ENCODE data around the gene CHRNB1.

CHRNB1 gene, protein sequence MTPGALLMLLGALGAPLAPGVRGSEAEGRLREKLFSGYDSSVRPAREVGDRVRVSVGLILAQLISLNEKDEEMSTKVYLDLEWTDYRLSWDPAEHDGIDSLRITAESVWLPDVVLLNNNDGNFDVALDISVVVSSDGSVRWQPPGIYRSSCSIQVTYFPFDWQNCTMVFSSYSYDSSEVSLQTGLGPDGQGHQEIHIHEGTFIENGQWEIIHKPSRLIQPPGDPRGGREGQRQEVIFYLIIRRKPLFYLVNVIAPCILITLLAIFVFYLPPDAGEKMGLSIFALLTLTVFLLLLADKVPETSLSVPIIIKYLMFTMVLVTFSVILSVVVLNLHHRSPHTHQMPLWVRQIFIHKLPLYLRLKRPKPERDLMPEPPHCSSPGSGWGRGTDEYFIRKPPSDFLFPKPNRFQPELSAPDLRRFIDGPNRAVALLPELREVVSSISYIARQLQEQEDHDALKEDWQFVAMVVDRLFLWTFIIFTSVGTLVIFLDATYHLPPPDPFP

DNA sequence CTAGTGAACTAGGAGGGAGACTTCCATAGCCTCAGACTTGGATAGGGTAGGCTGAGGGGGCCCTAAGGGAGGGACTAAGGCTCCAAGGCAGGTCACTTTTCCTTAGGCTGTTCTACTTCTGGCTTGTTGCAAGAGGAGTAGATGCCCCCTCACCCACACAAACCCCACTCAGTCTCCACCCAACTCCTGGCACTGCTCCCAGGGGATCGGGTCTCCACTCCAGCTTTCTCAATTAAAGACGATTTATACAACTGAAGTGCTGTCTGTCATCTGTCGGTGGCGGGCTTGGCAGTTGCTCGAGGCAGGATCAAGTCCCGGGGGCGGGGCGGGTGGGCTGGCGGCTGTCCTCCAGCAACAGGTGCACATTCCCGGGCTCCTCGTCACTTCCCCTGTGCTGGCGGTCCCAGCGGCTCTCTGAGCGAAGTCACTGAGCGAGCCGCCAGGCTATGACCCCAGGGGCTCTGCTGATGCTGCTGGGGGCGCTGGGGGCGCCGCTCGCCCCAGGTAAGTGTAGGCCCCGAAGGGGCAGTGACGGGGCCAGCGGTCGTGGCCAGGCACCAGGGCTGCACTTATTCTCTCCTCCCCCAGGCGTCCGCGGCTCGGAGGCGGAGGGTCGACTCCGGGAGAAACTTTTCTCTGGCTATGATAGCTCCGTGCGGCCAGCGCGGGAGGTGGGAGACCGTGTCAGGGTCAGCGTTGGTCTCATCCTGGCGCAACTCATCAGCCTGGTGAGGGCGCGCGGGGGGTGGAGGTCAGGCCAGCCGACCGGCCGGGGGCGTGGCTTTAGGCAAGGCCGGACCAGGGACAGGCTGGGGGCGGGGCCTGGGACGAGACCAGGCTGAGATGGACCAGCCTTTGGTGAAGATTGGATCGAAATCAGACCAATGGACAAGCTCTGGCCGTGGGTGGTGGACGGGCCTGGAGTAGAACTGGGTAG, at the start of gene CHRNB1:
CHRNB1 (plus strand) TSS at position 380 of the 937 bp plus-strand sequence; CDS start at position 447, 67 bp downstream.
- in situ Hi-C loops (cut with MboI; ENCODE audit: low sequenced_read_pairs), result no loop called here

DNA sequence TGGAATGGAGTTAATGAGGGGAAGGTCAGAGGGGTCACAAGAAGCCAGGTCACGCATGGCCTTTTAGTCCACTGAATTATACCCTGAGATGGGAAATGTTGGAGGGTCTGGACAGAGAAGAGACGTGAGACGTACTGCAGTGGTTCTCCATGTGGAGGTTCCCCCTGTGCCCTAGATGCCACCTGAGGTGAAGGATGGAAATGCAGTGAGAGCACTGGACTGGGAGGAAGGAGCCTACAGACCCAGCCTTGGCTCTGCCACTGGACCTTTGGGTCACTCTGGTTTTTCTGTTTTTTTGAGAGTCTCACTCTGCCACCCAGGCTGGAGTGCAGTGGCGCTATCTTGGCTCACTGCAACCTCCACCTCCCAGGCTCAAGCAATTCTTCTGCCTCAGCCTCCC, 48.7 kb upstream of the CHRNB1 start:
- in situ Hi-C loops (cut with MboI; ENCODE audit: low sequenced_read_pairs), result no loop called here

DNA sequence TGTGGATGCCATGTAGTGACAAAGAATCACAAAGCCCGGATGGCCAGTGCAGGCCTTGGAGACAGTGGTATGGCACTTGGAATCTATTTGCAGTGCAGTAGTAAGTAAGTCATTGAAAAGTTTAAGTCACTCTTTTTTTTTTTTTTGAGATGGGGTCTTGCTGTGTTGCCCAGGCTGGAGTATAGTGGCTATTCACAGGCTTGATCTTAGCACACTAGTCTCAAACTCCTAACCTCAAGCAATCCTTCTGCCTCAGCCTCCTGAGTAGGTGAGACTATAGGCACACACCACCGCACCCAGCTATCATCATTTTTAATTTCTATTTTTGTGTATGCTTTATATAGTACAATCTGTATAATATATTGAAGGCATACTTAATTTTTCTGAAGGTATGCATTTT, 46.2 kb upstream of the CHRNB1 start:
- in situ Hi-C loops (cut with MboI; ENCODE audit: low sequenced_read_pairs), result no loop called here

DNA sequence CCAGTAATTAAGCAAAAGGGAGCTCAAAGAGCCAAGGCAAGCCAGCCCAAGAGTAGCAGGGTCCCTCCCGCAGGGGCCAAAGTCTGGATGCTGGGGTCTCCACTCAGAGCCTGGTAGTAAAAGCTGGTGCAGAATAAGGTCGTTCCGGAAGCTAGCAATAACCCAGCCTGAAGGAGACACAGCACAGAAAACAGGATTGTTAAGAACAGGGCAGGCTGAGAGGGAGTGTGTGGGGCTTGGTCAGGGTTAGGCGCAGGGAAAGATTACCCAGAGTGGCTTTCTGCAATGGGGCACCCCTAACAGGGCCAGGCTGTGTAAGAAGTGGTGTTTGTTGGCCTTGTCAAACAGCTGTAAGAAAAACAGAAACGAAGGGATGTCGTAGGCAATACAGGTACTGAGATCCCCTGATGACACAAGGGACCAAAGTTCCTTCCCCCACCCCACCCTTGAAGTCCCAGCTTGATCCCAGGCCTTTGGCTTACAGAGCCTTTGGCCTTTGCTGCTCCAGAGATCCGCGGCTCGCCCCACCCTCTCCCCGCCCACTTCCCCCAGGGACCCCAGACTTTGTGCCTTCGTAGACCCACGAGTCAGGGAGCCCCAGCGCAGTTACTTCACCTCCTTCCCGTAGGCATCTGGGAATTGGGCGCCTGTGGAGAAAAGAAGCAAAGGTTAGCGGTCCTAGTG, 41.7 kb upstream of the CHRNB1 start:
- in situ Hi-C loops (cut with MboI; ENCODE audit: low sequenced_read_pairs), result no loop called here

DNA sequence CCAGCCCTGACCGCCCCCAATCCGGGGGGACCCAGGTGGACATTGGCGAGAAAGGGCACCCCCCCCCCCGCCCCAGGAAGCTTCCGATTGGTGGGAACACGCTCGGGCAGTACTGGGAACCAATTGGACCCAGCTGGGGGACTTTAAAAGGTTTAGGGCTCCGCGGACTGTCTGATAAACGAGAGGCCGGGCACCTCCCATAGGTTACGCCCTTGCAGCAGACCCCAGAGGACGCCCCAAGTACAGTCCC, 41.2 kb upstream of the CHRNB1 start:
- in situ Hi-C loops (cut with MboI; ENCODE audit: low sequenced_read_pairs), result no loop called here

DNA sequence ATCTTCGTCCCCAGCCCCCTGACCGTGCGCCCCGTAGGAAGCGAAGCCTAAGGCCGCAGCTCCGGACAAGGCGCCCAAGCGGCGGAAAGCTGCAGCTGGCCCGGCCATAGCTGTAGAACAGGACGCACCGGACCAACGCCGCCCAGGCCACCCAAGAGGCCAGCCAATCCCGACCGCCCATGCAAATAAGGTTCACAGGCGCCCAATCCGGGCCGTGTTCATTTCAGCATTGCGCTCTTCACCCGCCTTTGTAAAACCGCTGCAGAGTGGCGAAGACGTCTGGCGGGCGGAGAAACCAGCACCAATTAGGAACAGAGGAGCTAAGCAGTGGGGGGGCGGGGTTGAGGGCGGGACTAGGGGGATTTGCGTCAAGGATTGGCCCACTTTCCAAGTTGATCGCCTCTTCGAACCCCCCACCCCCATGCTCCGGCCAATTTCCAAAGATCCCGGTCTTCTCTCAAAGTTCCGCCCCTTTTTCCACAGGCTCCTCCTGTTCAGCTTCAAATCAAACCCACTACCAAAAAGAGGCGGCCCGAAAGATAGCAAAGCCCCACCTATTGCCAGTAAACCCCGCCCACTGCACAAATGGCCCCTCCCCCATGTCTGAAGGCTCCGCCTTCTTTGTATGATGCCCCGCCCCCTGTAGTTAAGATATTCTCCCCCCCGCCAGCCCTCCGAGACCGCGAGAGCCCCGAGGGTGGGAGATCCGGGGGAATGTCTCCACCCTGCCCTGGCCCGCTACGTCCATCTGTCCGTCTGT, 40.7 kb upstream of the CHRNB1 start, which contains the start of gene TMEM256:
TMEM256 (minus strand) TSS at position 121 of the 760 bp plus-strand sequence; CDS start at position 108, 13 bp downstream.
- in situ Hi-C loops (cut with MboI; ENCODE audit: low sequenced_read_pairs), result no loop called here

DNA sequence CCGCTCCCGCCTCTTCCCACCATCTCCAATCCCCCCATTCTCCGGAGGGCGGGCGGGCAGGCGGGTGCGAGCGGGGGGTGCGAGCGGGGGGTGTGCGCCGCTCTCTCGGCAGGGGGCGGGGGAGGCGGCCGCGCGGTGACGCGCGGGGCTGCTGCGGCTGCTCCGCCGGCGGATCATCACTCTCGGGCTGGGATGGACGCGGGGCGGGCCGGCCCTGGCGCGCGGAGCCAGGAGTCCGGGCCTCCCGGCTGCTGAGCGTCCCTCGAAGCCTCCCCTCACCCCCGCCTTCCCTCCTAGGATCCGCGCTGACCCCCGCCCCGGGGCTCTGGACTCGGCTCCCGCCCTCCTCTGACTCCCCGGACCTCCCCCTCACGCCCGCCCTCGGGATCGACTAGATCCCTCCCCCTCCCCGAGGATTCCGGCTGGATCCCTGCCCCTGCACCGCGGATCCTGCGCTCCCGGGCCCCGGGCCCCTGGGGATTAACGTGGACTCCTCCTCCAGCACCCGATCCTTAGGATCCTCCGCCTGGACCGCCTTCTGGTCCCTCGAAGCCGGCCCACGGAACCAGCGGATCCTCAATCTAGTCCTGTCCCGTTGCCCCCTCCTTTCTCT, 40.0 kb upstream of the CHRNB1 start:
- in situ Hi-C loops (cut with MboI; ENCODE audit: low sequenced_read_pairs), result no loop called here

DNA sequence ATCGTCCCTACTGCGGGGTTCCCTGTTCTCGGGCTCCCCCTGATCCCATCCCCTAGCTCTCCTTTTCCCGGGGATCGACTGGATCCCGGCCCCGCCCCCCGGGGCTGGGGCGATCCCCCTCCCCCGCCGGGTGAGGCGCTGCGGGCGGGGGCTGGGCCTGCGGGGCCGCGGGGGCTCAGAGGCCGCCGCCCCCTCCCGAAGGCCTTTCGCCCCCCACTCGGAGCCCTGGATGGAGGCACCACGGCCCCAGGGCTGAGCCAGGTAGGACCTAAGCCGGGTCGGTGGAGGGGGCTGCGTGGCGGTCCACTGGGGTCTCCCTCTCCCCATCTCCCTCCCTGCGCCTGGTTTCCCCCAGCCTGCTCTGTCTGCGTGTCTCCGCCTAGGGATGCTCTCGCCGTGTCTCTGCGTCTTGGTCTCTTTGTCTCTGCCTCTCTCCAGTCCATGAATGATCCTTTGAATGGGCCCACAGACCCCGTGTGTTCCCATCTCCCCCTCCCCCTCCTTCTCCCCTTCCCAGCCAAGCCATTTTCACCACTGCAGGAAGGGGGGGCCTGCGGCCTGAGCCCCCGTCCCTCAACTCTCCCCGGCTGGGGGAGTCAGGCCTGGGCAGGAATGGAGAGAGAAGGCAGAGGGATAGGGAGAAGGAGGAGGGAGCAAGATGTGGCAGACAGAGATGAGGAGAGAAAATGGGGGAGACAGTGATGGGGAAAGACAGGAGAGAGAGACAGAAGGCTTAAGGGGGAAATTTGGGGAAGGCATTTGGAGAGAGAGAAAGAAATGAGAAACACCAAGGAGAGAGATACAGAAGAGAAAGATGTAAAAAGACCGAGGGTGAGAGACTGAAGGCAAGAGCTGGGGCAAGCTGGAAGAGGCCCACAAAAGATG, 39.3 kb upstream of the CHRNB1 start:
- in situ Hi-C loops (cut with MboI; ENCODE audit: low sequenced_read_pairs), result no loop called here

DNA sequence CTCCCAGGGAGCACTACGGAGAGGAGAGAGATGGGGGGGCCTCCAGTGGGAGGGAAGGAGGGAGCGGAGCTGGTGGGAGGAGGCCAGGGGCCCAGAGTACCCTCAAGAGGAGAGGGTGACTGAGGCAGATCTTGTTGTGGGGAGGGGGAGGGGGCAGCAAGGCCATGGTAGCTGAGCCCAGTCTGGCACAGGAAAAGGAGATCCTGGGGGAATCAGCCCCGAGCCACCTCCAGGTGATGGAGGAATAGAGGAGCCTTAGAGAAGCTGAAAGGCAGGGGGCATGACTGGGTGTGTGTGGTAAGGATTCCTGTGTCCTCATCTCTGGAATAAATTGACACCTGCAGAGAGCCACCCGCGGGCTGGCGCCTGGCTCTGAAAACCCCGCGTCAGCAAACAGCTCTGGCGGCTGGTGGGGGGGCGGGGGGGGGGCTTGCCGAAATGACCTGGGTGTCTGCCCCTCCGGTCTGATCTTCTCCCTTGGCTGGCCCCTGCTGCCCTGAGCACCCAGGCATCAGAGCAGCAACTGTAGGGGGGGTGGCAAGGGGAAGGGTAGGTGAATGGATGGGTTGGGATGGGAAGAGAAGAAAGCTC, 38.5 kb upstream of the CHRNB1 start:
- in situ Hi-C loops (cut with MboI; ENCODE audit: low sequenced_read_pairs), result no loop called here

DNA sequence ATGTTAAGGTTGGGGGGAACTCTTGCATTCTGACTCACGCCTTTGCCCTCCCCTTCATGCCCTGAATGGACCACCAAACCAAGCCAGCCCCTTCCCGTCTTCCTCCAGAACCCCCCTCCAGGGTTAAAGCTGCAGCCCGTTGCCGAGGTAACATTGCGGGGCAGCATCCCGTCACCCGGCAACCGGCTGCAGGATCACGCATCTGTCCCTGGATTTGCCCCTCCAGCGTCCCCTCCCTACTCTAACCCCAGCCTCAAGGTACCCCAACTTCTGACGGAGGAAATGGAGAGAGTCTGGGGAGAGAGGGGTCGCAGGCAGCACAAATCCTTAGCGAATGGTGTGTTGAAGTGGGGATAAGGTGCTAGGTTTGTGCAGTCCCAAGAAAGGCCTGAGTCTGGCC, 37.8 kb upstream of the CHRNB1 start:
- in situ Hi-C loops (cut with MboI; ENCODE audit: low sequenced_read_pairs), result no loop called here

DNA sequence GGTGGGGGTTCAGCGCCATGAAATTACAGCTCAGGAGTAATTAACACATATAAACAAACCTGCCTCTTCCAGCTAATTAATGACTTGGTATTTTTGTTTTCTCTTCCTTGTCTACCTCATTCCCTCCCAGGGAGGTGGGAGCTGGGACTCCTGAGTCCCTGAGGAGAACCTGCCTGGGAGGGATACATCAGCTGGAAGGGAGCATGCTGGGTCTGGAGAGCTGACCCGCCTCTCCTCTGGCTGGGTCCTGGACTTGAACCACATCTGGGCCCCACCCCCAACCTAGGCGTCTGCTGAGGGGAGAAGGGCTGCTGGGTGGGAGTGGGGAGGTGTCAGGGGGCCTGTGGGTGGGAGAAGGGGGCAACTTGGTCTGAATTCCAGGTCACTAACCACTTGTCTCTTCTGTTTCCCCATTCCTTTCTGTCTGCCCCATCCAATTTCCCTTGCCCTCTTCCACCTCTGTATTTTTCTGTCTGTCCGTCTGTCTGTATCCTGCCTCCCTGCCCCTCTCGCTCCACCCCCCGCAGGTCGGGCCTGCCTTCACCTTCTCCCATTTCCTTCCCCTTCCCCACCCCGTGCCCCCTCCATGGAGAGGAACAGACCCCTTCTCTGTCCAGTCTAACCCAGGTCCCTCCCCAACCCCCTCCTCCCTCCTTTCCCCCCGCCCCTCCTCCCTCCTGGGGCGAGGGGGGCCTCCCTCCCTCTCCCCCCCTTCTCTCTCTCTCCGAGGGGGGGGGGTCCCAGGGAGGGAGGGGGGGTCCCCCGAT, 37.2 kb upstream of the CHRNB1 start, which contains the start of gene NLGN2:
NLGN2 (plus strand) TSS at position 361 of the 767 bp plus-strand sequence. CDS start 411 bp downstream, outside the sequence.
- in situ Hi-C loops (cut with MboI; ENCODE audit: low sequenced_read_pairs), result no loop called here

DNA sequence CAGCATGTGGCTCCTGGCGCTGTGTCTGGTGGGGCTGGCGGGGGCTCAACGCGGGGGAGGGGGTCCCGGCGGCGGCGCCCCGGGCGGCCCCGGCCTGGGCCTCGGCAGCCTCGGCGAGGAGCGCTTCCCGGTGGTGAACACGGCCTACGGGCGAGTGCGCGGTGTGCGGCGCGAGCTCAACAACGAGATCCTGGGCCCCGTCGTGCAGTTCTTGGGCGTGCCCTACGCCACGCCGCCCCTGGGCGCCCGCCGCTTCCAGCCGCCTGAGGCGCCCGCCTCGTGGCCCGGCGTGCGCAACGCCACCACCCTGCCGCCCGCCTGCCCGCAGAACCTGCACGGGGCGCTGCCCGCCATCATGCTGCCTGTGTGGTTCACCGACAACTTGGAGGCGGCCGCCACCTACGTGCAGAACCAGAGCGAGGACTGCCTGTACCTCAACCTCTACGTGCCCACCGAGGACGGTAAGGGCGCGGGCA, 36.6 kb upstream of the CHRNB1 start:
- in situ Hi-C loops (cut with MboI; ENCODE audit: low sequenced_read_pairs), result no loop called here

DNA sequence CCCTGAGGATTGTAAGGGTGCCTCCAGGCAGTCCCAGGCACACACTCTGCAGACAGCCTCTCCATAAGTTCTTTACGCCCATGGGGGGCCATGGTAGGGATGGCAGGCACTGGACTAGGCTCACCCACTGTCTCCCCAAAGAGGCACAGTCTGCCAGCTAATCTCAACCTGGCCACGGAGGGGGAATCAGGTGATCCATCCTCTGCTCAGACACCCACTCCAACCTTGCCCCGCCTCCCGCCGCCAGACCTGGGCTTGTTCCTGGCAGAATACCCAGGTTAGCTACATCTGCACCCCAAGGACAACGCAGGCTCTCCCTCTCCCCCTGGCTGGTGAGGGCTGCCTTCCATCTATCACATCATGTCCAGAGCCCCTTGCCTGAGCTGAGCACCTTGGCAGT, 36.0 kb upstream of the CHRNB1 start:
- in situ Hi-C loops (cut with MboI; ENCODE audit: low sequenced_read_pairs), result no loop called here

DNA sequence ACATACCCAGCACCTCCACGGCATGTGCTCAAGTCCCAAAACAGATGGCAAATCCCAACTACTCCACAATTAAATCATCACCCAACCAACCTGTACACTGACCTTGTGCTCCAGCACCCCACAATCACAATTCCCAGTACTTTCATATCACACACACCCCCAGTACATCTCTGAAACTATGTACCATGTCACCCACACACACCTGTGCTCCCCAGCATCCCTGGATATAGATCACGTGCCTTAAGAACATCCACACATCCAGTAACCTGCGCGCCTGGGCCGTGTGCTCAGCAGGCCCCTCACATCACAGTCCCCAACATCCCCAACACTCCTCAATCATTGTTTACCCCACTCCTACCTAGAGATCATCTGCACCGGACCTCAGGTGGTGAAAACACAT, 35.1 kb upstream of the CHRNB1 start:
- in situ Hi-C loops (cut with MboI; ENCODE audit: low sequenced_read_pairs), result no loop called here

DNA sequence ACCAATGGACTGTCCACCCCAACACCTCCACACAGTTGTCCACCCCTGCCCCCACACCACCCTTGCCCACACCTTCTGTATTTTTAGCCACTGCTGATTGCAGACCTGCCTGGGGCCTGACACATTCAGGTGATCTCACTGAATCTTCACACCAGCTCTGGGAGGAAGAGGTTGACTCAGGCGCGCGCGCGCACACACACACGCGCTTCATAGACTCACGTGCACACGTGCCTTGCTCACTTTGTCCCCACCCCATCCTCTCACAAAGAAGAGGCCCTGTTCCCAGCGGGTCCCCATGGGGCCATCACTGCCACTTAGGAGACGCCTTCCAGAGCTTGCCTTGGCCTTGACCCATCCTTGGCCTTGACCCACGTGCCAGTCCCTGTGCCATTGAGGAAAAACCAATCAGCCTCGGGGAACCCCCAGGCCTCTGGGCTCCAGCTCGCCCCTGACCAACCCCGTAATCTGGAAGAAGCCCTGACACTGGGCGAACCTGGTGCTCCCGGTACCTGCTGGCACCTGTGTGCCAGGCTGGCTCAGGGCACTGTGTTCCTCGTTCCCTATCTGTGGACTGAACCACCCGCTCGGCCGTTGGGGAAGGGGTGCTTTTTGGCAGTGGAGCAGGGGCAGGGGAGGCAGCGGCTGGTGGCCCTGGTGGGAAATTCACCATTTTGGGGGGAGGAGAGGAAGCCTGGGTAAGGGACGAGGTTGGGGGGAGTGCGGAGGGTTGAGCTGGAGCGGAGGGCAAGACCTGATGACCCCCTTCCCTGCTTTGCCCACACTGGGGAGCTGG, 34.0 kb upstream of the CHRNB1 start:
- in situ Hi-C loops (cut with MboI; ENCODE audit: low sequenced_read_pairs), result no loop called here

DNA sequence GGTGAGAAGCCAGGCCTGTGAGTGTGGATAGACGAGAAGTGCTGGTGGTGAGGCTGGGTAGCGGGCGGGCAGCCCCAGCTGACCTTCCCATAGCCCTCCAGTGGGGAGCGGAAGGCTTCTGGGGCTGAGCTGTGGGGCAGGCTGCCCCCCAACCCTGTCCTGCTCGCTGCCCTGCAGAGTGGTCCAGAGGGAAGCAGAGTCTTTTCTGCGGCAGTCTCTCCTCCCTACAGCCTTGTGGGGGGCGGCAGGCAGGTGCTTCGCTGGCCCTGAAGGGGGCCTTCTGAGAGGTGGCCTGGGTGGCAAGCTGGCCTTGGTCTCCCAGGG, 33.5 kb upstream of the CHRNB1 start:
- in situ Hi-C loops (cut with MboI; ENCODE audit: low sequenced_read_pairs), result no loop called here

DNA sequence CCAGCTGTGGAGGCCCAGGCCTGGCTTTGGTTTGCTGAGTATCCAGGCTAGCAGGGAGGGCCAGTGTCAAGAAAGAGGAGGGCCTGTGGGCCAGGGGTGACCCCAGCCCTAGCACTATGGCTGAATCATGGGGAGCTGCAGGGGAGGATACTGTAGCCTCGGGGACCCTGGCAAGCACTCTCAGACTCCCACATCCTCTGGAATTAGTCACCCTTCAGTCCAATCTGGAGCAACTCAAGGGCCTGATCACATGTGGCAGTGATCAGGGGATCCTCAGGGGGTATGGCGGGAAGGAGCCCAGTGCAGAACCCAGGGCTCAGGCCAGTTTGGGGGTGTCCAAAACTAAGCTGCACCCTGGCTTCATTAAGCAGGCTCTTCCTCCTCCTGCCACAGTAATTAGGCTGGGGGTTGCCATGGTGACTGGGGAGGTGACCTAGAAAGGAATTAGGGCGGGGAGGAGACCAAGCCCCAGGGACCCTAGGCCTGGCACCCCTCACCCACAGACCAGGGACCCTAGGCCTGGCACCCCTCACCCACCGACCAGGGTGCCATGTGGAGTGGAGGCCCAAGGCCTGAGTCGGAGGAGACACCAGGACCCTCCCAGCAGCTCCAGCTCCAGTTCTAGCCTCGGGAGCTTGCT, 31.4 kb upstream of the CHRNB1 start:
- in situ Hi-C loops (cut with MboI; ENCODE audit: low sequenced_read_pairs), result no loop called here

Data from hTERT RPE-1 (cell line).